Panc1 (cell line): ENCODE measurements around the gene LDLRAP1. TPM values are rescaled to one million over a fixed set of nuclear protein-coding genes. Genes with fewer than 3 reads are reported as not detected.
A peak's percentile ranks its signal among the peaks of the same experiment; 100 is the strongest.

Source experiments
- ATAC-seq: fragments of 200-7000 bp; cut with Tn5 transposase; 2 replicates; pipeline ENCODE4 v1.9.1; 2020; ENCODE audit warnings: mild to moderate bottlenecking, moderate library complexity
- BruUV-seq: library from RNA; stranded (reverse); fragments of 400-500 nt; replicated peaks from 2 replicates; lab custom pipeline; 2021; lab: Mats Ljungman, UMichigan
- CTCF ChIA-PET: fragments of 300-600 bp; sonication (Branson Sonifier 250); formaldehyde crosslinking; loops from one replicate; lab custom pipeline; 2022; ENCODE audit warnings: antibody characterized with exemption; lab: Charles Lee
- POLR2A ChIA-PET: fragments of 300-600 bp; sonication (Branson Sonifier 250); formaldehyde crosslinking; loops from one replicate; lab custom pipeline; 2022; ENCODE audit warnings: antibody characterized with exemption; lab: Charles Lee
- DNase-seq: peaks from one replicate; pipeline ENCODE4 v3.0.0-alpha.2; 2010; ENCODE audit warnings: low read depth, low spot score
- H3K27ac ChIP-seq: 2 replicates; pipeline ENCODE4 v1.5.1; 2011; ENCODE audit warnings: mild to moderate bottlenecking, low read length, inconsistent platforms
- H3K27me3 ChIP-seq: fragments of 200-500 bp; sonication (Bioruptor generic); 2 replicates; pipeline ENCODE4 v1.6.0; 2014; ENCODE audit warnings: low read length, inconsistent platforms; ENCODE audit not compliant: control insufficient read depth, insufficient read depth
- H3K36me3 ChIP-seq: fragments of 200-500 bp; sonication (Bioruptor generic); 2 replicates; pipeline ENCODE4 v1.5.1; 2014; ENCODE audit warnings: inconsistent platforms, mild to moderate bottlenecking, low read length, moderate library complexity; ENCODE audit not compliant: control insufficient read depth, insufficient read depth
- H3K4me1 ChIP-seq: 2 replicates; pipeline ENCODE4 v1.5.1; 2011; ENCODE audit warnings: inconsistent platforms, mild to moderate bottlenecking, low read length, moderate library complexity; ENCODE audit not compliant: control insufficient read depth, insufficient read depth
- H3K4me3 ChIP-seq, 2 experiments: 2 replicates each; pipeline ENCODE4 v1.5.1; 2011 to 2012; ENCODE audit warnings: low read depth in 2 of 2, low read length in 2 of 2, mild to moderate bottlenecking in 2 of 2, inconsistent platforms in 1 of 2, moderate library complexity in 1 of 2
- H3K9me3 ChIP-seq: fragments of 200-500 bp; sonication (Bioruptor generic); 2 replicates; pipeline ENCODE4 v1.5.1; 2014; ENCODE audit warnings: low read depth, mild to moderate bottlenecking, inconsistent platforms, low read length, moderate library complexity; ENCODE audit not compliant: control insufficient read depth, insufficient read depth
- POLR2AphosphoS5 ChIP-seq: IDR thresholded peaks from 2 replicates; pipeline ENCODE4 v1.6.1; 2012; ENCODE audit warnings: mild to moderate bottlenecking, low read depth, low read length, moderate library complexity
- REST ChIP-seq, 2 experiments: IDR thresholded peaks; 2 replicates each; pipeline ENCODE4 v1.6.1; 2011 to 2012; ENCODE audit warnings: low read depth in 2 of 2, control low read depth in 1 of 2, low read length in 1 of 2, mild to moderate bottlenecking in 1 of 2, moderate library complexity in 1 of 2; ENCODE audit not compliant: insufficient read depth in 1 of 2
- SIN3A ChIP-seq: IDR thresholded peaks from 2 replicates; pipeline ENCODE4 v1.6.1; 2012; ENCODE audit warnings: low read depth, mild to moderate bottlenecking, low read length, moderate library complexity, borderline replicate concordance; ENCODE audit not compliant: insufficient read depth
- TCF7L2 ChIP-seq: IDR thresholded peaks from 2 replicates; pipeline ENCODE4 v1.6.1; 2011; ENCODE audit warnings: mild to moderate bottlenecking, low read depth, low read length, inconsistent platforms
- in situ Hi-C: cut with HindIII; loops from 2 replicates; pipeline ENCODE4 v1.10.0; 2016; ENCODE audit warnings: low sequenced_read_pairs, low pct_unique_long_range_greater_than_20kb
- intact Hi-C: fragments of 100-400 bp; cut with micrococcal nuclease; formaldehyde crosslinking; loops from one replicate; pipeline ENCODE4 v1.10.0; 2022; ENCODE audit not compliant: unreplicated experiment
- total RNA-seq: library from RNA; stranded (reverse); gene quantifications from one replicate; pipeline ENCODE4 v1.2.1, GENCODE V29; 2021; ENCODE audit not compliant: unreplicated experiment
- TF ChIP-seq, protein P1 (sequence below): fragments of 450-650 bp; IDR thresholded peaks from 2 replicates; pipeline ENCODE4 v1.5.1; 2017; ENCODE audit warnings: mild to moderate bottlenecking

The LDLRAP1 gene
- total RNA-seq, 1 experiment from 2014 or later = 23.1 TPM

GRCh38 chr1:25502957-25503356 lies 40.4 kb upstream of the LDLRAP1 start:
- TF ChIP-seq POLR2AphosphoS5 (no peak), SIN3A (no peak), TCF7L2 (no peak), REST (IDR thresholded peaks at IDR 0.05; ENCODE audit: insufficient read depth in 1 of 2, low read depth in 2 of 2, low read length in 1 of 2) (no peak)
- TF ChIP-seq, protein P1, sequence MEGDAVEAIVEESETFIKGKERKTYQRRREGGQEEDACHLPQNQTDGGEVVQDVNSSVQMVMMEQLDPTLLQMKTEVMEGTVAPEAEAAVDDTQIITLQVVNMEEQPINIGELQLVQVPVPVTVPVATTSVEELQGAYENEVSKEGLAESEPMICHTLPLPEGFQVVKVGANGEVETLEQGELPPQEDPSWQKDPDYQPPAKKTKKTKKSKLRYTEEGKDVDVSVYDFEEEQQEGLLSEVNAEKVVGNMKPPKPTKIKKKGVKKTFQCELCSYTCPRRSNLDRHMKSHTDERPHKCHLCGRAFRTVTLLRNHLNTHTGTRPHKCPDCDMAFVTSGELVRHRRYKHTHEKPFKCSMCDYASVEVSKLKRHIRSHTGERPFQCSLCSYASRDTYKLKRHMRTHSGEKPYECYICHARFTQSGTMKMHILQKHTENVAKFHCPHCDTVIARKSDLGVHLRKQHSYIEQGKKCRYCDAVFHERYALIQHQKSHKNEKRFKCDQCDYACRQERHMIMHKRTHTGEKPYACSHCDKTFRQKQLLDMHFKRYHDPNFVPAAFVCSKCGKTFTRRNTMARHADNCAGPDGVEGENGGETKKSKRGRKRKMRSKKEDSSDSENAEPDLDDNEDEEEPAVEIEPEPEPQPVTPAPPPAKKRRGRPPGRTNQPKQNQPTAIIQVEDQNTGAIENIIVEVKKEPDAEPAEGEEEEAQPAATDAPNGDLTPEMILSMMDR = no peak
- DNase-seq (no peak), ATAC-seq (peak; percentile 38; the same call in 1 of the 2 replicates)
- no TSS peak for BruUV-seq
- Histone ChIP-seq H3K9me3 (no peaks in the 10 kb centered on the region), H3K27ac (no peak overlapping the region), H3K4me1 (peaks cover 9% of the 10 kb centered on the region), H3K36me3 (no peaks in the 10 kb centered on the region), H3K4me3 (no peak overlapping the region), H3K27me3 (no peaks in the 10 kb centered on the region)
- intact Hi-C loops (no loop called here), in situ Hi-C loops (no loop called here)
- POLR2A ChIA-PET = no interaction called here
- CTCF ChIA-PET = interaction anchor here (0.7 kb wide), 1 partner anchor 1362 kb away, joined by 4 read pairs; no protein-coding TSS in a partner anchor

DNA sequence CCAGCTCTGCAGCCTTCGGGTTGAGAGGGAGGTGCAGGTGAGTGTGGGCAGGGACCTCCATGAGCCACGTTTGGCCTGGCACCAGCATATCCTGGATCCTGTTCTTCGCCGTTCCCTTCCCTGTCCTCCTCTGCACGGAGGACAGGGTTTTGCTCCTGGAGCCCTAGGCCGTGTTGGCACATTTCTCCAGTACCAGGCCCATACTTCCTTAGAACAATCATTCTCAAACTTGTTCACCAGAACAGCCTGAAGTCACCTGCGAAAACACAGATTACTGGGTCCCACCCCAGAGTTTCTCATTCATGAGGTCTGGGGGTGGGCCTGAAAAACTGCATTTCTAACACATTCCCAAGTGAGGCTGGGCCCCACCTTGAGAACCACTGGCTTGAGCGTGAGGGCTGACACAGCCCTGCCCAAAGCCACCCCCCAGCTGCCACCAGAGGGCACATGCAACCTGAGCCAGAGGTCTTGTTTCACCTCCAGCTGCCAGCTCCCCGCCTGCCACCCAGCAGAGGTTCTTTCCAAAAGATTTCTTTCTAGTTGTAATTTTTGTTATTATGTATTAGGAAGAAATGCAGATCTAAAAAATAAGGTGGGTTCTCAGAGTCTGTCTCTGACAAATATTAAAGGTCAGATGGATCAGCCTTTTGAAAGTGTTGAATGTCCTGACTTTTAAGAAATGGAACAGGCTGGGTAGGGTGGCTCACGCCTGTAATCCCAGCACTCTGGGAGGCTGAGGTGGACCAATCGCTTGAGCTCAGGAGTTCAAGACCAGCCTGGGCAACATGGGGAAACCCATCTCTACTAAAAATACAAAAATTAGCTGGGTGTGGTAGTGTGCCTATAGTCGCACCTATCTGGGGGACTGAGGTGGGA lies 39.6 kb upstream of the LDLRAP1 start:
- no TSS peak for BruUV-seq
- intact Hi-C loops = no loop called here
- in situ Hi-C loops = no loop called here

More for the DNA sequence above, 39.6 kb upstream of the LDLRAP1 start:
- ChIA-PET CTCF (no interaction called here), POLR2A (no interaction called here)
- H3K4me3 ChIP-seq = no peak overlapping the region
- H3K9me3 ChIP-seq = no peaks in the 10 kb centered on the region
- no peak overlapping the region for H3K27ac ChIP-seq
- DNase-seq = peak; percentile 10
- TF ChIP-seq, protein P1 = peak; percentile 88
- TF ChIP-seq SIN3A = no peak
- H3K4me1 ChIP-seq = peaks cover 9% of the 10 kb centered on the region
- H3K36me3 ChIP-seq = no peaks in the 10 kb centered on the region
- H3K27me3 ChIP-seq = no peaks in the 10 kb centered on the region
- ATAC-seq = peak; percentile 95
